C4-2B (cell line): ENCODE measurements around the gene TOLLIP.

ENCODE experiments used
- CTCF ChIP-seq: fragments of 450-650 bp; conservative IDR thresholded peaks from 2 replicates; pipeline ENCODE4 v1.5.1; 2017; ENCODE audit warnings: mild to moderate bottlenecking
- ZFX ChIP-seq: fragments of 450-650 bp; IDR thresholded peaks from 2 replicates; pipeline ENCODE4 v1.6.1; 2017

GRCh38 chr11:1297576-1298473 lies 11.6 kb downstream of the TOLLIP start:
- TF ChIP-seq CTCF (no peak), ZFX (no peak)
